K562 (cell line): ENCODE results near the gene PDE6C. TPM values are rescaled to one million over a fixed set of nuclear protein-coding genes. Genes with fewer than 3 reads are reported as not detected.

Source experiments
- ATAC-seq: fragments of 200-7000 bp; cut with Tn5 transposase; 3 replicates; pipeline ENCODE4 v1.9.1; 2020; ENCODE audit warnings: moderate library complexity
- BruUV-seq: library from RNA; stranded (reverse); fragments of 400-500 nt; replicated peaks from 2 replicates; lab custom pipeline; 2021; lab: Mats Ljungman, UMichigan
- CTCF ChIA-PET: fragments of 300-600 bp; formaldehyde crosslinking; extraction: SDS; loops from one replicate; lab custom pipeline; 2021; ENCODE audit warnings: low intra/inter-chr PET ratio; lab: Yijun Ruan, JAX
- POLR2A ChIA-PET: fragments of 300-600, 350-650 bp; sonication (Branson Sonifier 250); formaldehyde crosslinking; extraction: SDS; loops from one replicate; lab custom pipeline; 2021; ENCODE audit warnings: antibody characterized with exemption, inconsistent platforms; lab: Yijun Ruan, JAX
- DNase-seq, 4 experiments: peaks; one replicate each; pipeline versions ENCODE4 v3.0.0 to v3.0.0-alpha.2; 2011 to 2018; ENCODE audit warnings: low spot score in 3 of 4, mixed read lengths in 3 of 4; ENCODE audit errors: extremely low read depth in 1 of 4
- FAIRE-seq: peaks from 2 replicates; lab custom pipeline; 2011; peaks lifted over from hg19 to GRCh38; lab: Jason Lieb, UNC
- H2AFZ ChIP-seq: 2 replicates; pipeline ENCODE4 v1.6.0; 2011; ENCODE audit warnings: low read depth, low read length, control low read depth, inconsistent platforms
- H3K27ac ChIP-seq: fragments of 200-600 bp; 3 replicates; pipeline ENCODE4 v1.8.0; 2011; ENCODE audit warnings: low read depth, mild to moderate bottlenecking, control low read depth, inconsistent platforms, low read length, moderate library complexity, mixed read lengths; ENCODE audit errors: extremely low read depth
- H3K27me3 ChIP-seq, 2 experiments: fragments of 300-600 bp in 1 of 2; 2 replicates in 1 of 2; 3 replicates in 1 of 2; pipeline versions ENCODE4 v1.6.0 to v1.8.0; 2011; ENCODE audit warnings: inconsistent platforms in 2 of 2, low read length in 2 of 2, mild to moderate bottlenecking in 1 of 2, mixed read lengths in 1 of 2, moderate library complexity in 1 of 2; ENCODE audit not compliant: control insufficient read depth in 2 of 2, insufficient read depth in 2 of 2
- H3K36me3 ChIP-seq: fragments of 300-600 bp; 3 replicates; pipeline ENCODE4 v1.8.0; 2011; ENCODE audit warnings: mild to moderate bottlenecking, low read length, inconsistent platforms; ENCODE audit not compliant: control insufficient read depth, insufficient read depth
- H3K4me1 ChIP-seq, 2 experiments: fragments of 200-600 bp in 1 of 2; replicated peaks in 1 of 2; 2 replicates in 1 of 2; 3 replicates in 1 of 2; pipeline versions ENCODE4 v1.5.1 to v1.8.0; 2011; ENCODE audit warnings: inconsistent platforms in 2 of 2, low read length in 2 of 2, mild to moderate bottlenecking in 1 of 2, mixed read lengths in 1 of 2, moderate library complexity in 1 of 2; ENCODE audit not compliant: control insufficient read depth in 2 of 2, insufficient read depth in 2 of 2
- H3K4me2 ChIP-seq: 2 replicates; pipeline ENCODE4 v1.6.1; 2011; ENCODE audit warnings: low read length, control low read depth, inconsistent platforms, mixed read lengths; ENCODE audit not compliant: insufficient read depth
- H3K4me3 ChIP-seq: fragments of 200-600 bp; sonication (generic), shearing (Covaris generic); 2 replicates; pipeline ENCODE4 v1.5.1; 2016; ENCODE audit warnings: control low read depth, inconsistent platforms
- H3K79me2 ChIP-seq: fragments of 200-600 bp; 3 replicates; pipeline ENCODE4 v1.8.0; 2011; ENCODE audit warnings: low read length, inconsistent platforms; ENCODE audit not compliant: control insufficient read depth, insufficient read depth
- H3K9ac ChIP-seq, 2 experiments: 2 replicates each; pipeline versions ENCODE4 v1.6.0 to v1.6.1; 2011; ENCODE audit warnings: low read depth in 2 of 2, low read length in 2 of 2, control low read depth in 1 of 2, inconsistent platforms in 1 of 2, mild to moderate bottlenecking in 1 of 2, mixed read lengths in 1 of 2; ENCODE audit not compliant: insufficient read depth in 1 of 2
- H3K9me1 ChIP-seq: one replicate; pipeline ENCODE4 v1.6.0; 2011; ENCODE audit warnings: inconsistent platforms, mild to moderate bottlenecking, low read length, moderate library complexity; ENCODE audit not compliant: control insufficient read depth, insufficient read depth
- H3K9me3 ChIP-seq: replicated peaks from 2 replicates; pipeline ENCODE4 v1.5.1; 2011; ENCODE audit warnings: low read depth, low read length, inconsistent platforms; ENCODE audit not compliant: control insufficient read depth, insufficient read depth
- H4K20me1 ChIP-seq: replicated peaks from 2 replicates; pipeline ENCODE4 v1.6.1; 2011; ENCODE audit warnings: low read length, inconsistent platforms, mixed read lengths; ENCODE audit not compliant: control insufficient read depth, insufficient read depth
- ASH1L ChIP-seq: fragments of 450-650 bp; IDR thresholded peaks from 2 replicates; pipeline ENCODE4 v1.6.1; 2018; ENCODE audit warnings: borderline replicate concordance, mild to moderate bottlenecking, low read depth; ENCODE audit not compliant: partially characterized antibody
- CAMTA2 ChIP-seq: fragments of 250-450 bp; sonication (Bioruptor Pico); conservative IDR thresholded peaks from 2 replicates; pipeline ENCODE4 v1.5.1; 2022
- ELF4 ChIP-seq: fragments of 450-650 bp; formaldehyde crosslinking; IDR thresholded peaks from 2 replicates; pipeline ENCODE4 v1.4.0; 2022; ENCODE audit warnings: missing genetic modification characterization
- FOSL1 ChIP-seq: fragments of 200-800 bp; sonication (Bioruptor generic); conservative IDR thresholded peaks from 2 replicates; pipeline ENCODE4 v1.6.1; 2016; ENCODE audit warnings: missing genetic modification characterization, missing compliant biosample characterization
- GTF2F1 ChIP-seq: IDR thresholded peaks from 2 replicates; pipeline ENCODE4 v1.6.1; 2011; ENCODE audit warnings: low read depth, low read length, improper control_type of control experiment
- JUN ChIP-seq, 2 experiments: sonication (generic) in 1 of 2; formaldehyde crosslinking in 1 of 2; IDR thresholded peaks; 2 replicates each; pipeline versions ENCODE4 v1.6.1 to v1.8.0; 2012 to 2022; ENCODE audit warnings: borderline replicate concordance in 2 of 2, mild to moderate bottlenecking in 2 of 2, improper control_type of control experiment in 1 of 2, low read depth in 1 of 2, low read length in 1 of 2, missing genetic modification reagents in 1 of 2
- KDM1A ChIP-seq, 2 experiments: fragments of 450-650 bp; IDR thresholded peaks; 2 replicates each; pipeline ENCODE4 v1.6.1; 2016; ENCODE audit warnings: mild to moderate bottlenecking in 2 of 2
- KHSRP ChIP-seq: fragments of 450-650 bp; IDR thresholded peaks from 2 replicates; pipeline ENCODE4 v1.6.1; 2017
- NCOA1 ChIP-seq: fragments of 450-650 bp; IDR thresholded peaks from 2 replicates; pipeline ENCODE4 v1.6.1; 2016; ENCODE audit warnings: low read depth
- PHB2 ChIP-seq: fragments of 450-650 bp; IDR thresholded peaks from 2 replicates; pipeline ENCODE4 v1.6.1; 2017; ENCODE audit warnings: low read depth
- TEAD2 ChIP-seq: fragments of 450-650 bp; IDR thresholded peaks from 2 replicates; pipeline ENCODE4 v1.6.1; 2016; ENCODE audit warnings: missing genetic modification characterization, control low read depth, missing compliant biosample characterization
- ZMIZ1 ChIP-seq, 2 experiments: fragments of 150-350 bp in 1 of 2; IDR thresholded peaks; 2 replicates each; pipeline ENCODE4 v1.6.1; 2012 to 2016; ENCODE audit warnings: low read depth in 2 of 2, low read length in 2 of 2, mild to moderate bottlenecking in 1 of 2, moderate library complexity in 1 of 2
- ZNF165 ChIP-seq: fragments of 250-450 bp; sonication (Bioruptor Pico); IDR thresholded peaks from 2 replicates; pipeline ENCODE4 v1.4.0; 2020; ENCODE audit warnings: borderline replicate concordance
- ZNF584 ChIP-seq: fragments of 200-800 bp; sonication (Bioruptor generic); IDR thresholded peaks from 2 replicates; pipeline ENCODE4 v1.6.1; 2016; ENCODE audit warnings: low read depth, mild to moderate bottlenecking, missing genetic modification characterization, missing compliant biosample characterization
- WGBS: fragments of 100-300 bp; shearing (Covaris generic); methylation state at CpG from one replicate; pipeline ENCODE4 v1.1.6; 2016; ENCODE audit warnings: low coverage, mixed read lengths; ENCODE audit not compliant: insufficient coverage; ENCODE audit errors: missing lambda C conversion rate; 5-methylcytosine and 5-hydroxymethylcytosine counted together
- in situ Hi-C: fragments of 300-500 bp; cut with MboI; formaldehyde crosslinking; loops from 4 replicates; pipeline ENCODE4 v1.15.0; 2018; ENCODE audit warnings: inconsistent platforms, mixed read lengths
- intact Hi-C: fragments of 100-400 bp; cut with micrococcal nuclease; formaldehyde crosslinking; loops from 2 replicates; pipeline ENCODE4 v1.14.2; 2022
- polyA plus RNA-seq, 8 experiments: library from polyadenylated mRNA; depleted of rRNA in 4 of 8; stranded (reverse) in 5 of 8; unstranded in 3 of 8; fragments of >200 nt; fragmentation: Nextera tagmentation in 2 of 8; fragmentation: Illumina TruSeq in 1 of 8; extraction: Ambion mirVana in 2 of 8; extraction: Trizol in 1 of 8; gene quantifications; 2 replicates each; pipeline versions ENCODE4 v1.2.1 to v1.2.3, GENCODE V29; 2011 to 2014; ENCODE audit warnings: inconsistent platforms in 1 of 8, missing spikeins in 1 of 8
- total RNA-seq, 7 experiments: library from RNA; depleted of rRNA in 6 of 7; stranded (reverse); fragments of >200 nt in 6 of 7; fragmentation: Illumina TruSeq in 2 of 7; extraction: Trizol in 2 of 7; gene quantifications; 2 replicates each; pipeline versions ENCODE4 v1.2.1 to v1.2.3, GENCODE V29; 2011 to 2021; ENCODE audit warnings: low replicate concordance in 1 of 7

Gene PDE6C
- total and polyA plus RNA-seq, 9 of the 15 experiments (the other 6 are each of a cell fraction or from before 2014, with no cell fraction given), result not detected

- CTCF ChIA-PET, result no interaction called here
- in situ Hi-C loops, result no loop called here
- DNase-seq, result no peak
Measured at GRCh38 chr10:93656155-93656554, 43.8 kb downstream of the PDE6C start.

DNA sequence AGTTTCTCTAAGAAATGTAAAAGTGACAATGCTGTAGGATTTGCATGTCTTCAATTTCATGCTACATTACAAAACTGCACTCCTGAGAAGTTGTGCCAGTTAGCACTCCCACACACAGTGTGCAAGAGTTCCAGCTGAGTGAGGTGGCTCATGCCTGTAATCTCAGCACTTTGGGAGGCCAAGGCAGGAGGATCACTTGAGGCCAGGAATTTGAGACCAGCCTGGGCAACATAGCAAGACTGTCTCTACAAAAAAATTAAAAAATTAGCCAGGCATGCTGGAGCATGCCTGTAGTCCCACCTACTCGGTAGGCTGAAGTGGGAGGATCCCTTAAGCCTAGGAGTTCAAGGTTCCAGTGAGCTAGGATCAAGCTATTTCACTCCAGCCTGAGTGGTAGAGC is 45.4 kb downstream of the PDE6C start:
- intact Hi-C loops, result no loop called here
- no peak overlapping the region for H2AFZ ChIP-seq
- no peaks in the 10 kb centered on the region; a peak in 1 of 5 replicates for H3K27me3 ChIP-seq
- in situ Hi-C loops, result no loop called here
- no peak overlapping the region for H3K27ac ChIP-seq
- no peaks in the 10 kb centered on the region for H3K9me1 ChIP-seq
- TF ChIP-seq CAMTA2 (CRISPR knock-in tag), result no peak
- TF ChIP-seq TEAD2, result no peak
- TF ChIP-seq NCOA1, result no peak
- no peak for TF ChIP-seq ZNF165 (CRISPR knock-in tag)
- no peak for TF ChIP-seq ZNF584
- no peak for TF ChIP-seq ZMIZ1 (IDR thresholded peaks at IDR 0.05; ENCODE audit: low read depth in 2 of 2, low read length in 2 of 2)
- no peak for FAIRE-seq
- no peak overlapping the region for H3K9ac ChIP-seq
- no peaks in the 10 kb centered on the region for H3K4me1 ChIP-seq
- no peaks in the 10 kb centered on the region for H3K79me2 ChIP-seq
- H3K4me2 ChIP-seq, result no peak overlapping the region
- WGBS, result 0% methylated on average over 1 of the region's 1 CpG
- H3K9me3 ChIP-seq, result no peaks in the 10 kb centered on the region
- no peak overlapping the region for H3K4me3 ChIP-seq
- ATAC-seq, result no peak
- POLR2A ChIA-PET, result no interaction called here
- no TSS peak for BruUV-seq
- no peaks in the 10 kb centered on the region for H4K20me1 ChIP-seq
- CTCF ChIA-PET, result no interaction called here
- no peak for DNase-seq
- no peaks in the 10 kb centered on the region for H3K36me3 ChIP-seq

More at GRCh38 chr10:93656155-93656554, 43.8 kb downstream of the PDE6C start:
- no peak overlapping the region for H2AFZ ChIP-seq
- H4K20me1 ChIP-seq, result no peaks in the 10 kb centered on the region
- WGBS, result 0% methylated on average over 1 of the region's 1 CpG
- no TSS peak for BruUV-seq
- H3K27ac ChIP-seq, result no peak overlapping the region
- intact Hi-C loops, result no loop called here
- no peak overlapping the region for H3K4me2 ChIP-seq
- POLR2A ChIA-PET, result no interaction called here
- H3K9ac ChIP-seq, result no peak overlapping the region
- FAIRE-seq (no peak), ATAC-seq (no peak)
- TF ChIP-seq ASH1L (no peak), ELF4 (CRISPR knock-in tag) (no peak), JUN (IDR thresholded peaks at IDR 0.05; ENCODE audit: borderline replicate concordance, low read depth, low read length) (no peak), JUN (CRISPR knock-in tag; IDR thresholded peaks at IDR 0.05; ENCODE audit: borderline replicate concordance) (no peak), KDM1A (IDR thresholded peaks at IDR 0.05) (no peak), KHSRP (no peak), GTF2F1 (no peak), FOSL1 (tag) (no peak), PHB2 (no peak)
- H3K4me3 ChIP-seq, result no peak overlapping the region
- H3K9me3 ChIP-seq, result no peaks in the 10 kb centered on the region
- no peaks in the 10 kb centered on the region for H3K36me3 ChIP-seq
- H3K79me2 ChIP-seq, result no peaks in the 10 kb centered on the region
- H3K27me3 ChIP-seq, result no peaks in the 10 kb centered on the region; a peak in 1 of 5 replicates
- H3K4me1 ChIP-seq, result no peaks in the 10 kb centered on the region
- no peaks in the 10 kb centered on the region for H3K9me1 ChIP-seq
